Peyer's patch (tissue), 4 donors: ENCODE measurements around the gene TMEM35B.

Source experiments
- POLR2A ChIP-seq, 2 donors: fragments of 450-650 bp; IDR thresholded peaks; one replicate each; pipeline ENCODE4 v1.5.1; 2017; ENCODE audit warnings: antibody characterized with exemption in 2 of 2, mild to moderate bottlenecking in 2 of 2, moderate library complexity in 2 of 2
- TF ChIP-seq, protein P1 (sequence below), 6 experiments: fragments of 450-650 bp in 4 of 6; fragments of 200-600 bp in 2 of 6; sonication (generic) in 1 of 6; IDR thresholded peaks; one replicate each; pipeline ENCODE4 v1.5.1; 2017 to 2019; ENCODE audit warnings: antibody characterized with exemption in 6 of 6, mild to moderate bottlenecking in 3 of 6, moderate library complexity in 1 of 6

DNA sequence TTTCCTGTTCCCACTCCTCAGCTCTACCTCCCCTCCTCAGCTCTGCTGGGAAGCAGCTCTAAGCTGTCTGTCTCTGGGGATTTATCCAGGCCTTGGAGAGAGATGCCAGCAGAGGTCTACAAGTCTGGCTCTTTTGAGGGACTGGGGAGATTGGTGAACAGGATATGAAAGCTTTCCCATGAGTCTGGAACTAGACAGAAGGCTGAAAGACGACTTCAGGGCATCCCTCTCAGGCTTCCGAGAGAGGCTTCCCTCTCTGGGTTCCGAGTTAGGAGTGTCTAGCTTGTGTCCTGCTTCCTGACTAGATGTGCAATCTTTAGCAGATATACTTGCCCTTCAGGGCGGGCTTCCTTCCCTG is 733 bp downstream of the TMEM35B start:
- TF ChIP-seq, protein P1, sequence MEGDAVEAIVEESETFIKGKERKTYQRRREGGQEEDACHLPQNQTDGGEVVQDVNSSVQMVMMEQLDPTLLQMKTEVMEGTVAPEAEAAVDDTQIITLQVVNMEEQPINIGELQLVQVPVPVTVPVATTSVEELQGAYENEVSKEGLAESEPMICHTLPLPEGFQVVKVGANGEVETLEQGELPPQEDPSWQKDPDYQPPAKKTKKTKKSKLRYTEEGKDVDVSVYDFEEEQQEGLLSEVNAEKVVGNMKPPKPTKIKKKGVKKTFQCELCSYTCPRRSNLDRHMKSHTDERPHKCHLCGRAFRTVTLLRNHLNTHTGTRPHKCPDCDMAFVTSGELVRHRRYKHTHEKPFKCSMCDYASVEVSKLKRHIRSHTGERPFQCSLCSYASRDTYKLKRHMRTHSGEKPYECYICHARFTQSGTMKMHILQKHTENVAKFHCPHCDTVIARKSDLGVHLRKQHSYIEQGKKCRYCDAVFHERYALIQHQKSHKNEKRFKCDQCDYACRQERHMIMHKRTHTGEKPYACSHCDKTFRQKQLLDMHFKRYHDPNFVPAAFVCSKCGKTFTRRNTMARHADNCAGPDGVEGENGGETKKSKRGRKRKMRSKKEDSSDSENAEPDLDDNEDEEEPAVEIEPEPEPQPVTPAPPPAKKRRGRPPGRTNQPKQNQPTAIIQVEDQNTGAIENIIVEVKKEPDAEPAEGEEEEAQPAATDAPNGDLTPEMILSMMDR (IDR thresholded peaks at IDR 0.05), result no peak
- no peak for TF ChIP-seq POLR2A (IDR thresholded peaks at IDR 0.05)
